ENCODE results near the gene HMSD. TPM values are rescaled to one million over a fixed set of nuclear protein-coding genes. Genes with fewer than 3 reads are reported as not detected.

HMSD gene
- total and polyA plus RNA-seq, 2 experiments from 2014 or later = 2.6 to 25.1 TPM

DNA sequence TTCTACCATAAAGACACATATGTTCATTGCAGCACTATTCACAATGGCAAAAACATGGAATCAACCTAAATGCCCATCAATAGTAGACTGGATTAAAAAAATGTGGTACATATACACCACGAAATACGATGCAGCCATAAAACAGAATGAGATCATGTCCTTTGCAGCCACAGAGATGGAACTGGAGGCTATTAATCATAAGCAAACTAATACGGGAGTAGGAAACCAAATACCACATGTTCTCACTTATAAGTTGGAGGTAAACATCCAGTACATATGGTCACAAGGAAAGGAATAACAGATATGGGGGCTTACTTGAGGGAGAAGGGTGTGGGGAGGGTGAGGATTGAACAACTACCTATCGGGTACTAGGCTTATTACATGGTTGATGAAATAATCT, 7.7 kb downstream of the HMSD start:
- no peak overlapping the region for H3K27ac Mint-ChIP-seq
- ATAC-seq (no peak), DNase-seq (ENCODE audit: low spot score) (no peak)
- TF ChIP-seq, protein P1, sequence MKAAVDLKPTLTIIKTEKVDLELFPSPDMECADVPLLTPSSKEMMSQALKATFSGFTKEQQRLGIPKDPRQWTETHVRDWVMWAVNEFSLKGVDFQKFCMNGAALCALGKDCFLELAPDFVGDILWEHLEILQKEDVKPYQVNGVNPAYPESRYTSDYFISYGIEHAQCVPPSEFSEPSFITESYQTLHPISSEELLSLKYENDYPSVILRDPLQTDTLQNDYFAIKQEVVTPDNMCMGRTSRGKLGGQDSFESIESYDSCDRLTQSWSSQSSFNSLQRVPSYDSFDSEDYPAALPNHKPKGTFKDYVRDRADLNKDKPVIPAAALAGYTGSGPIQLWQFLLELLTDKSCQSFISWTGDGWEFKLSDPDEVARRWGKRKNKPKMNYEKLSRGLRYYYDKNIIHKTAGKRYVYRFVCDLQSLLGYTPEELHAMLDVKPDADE (IDR thresholded peaks at IDR 0.05) = no peak
- TF ChIP-seq STAT1 (IDR thresholded peaks at IDR 0.05; ENCODE audit: unreplicated experiment) (no peak), EZH2 (IDR thresholded peaks at IDR 0.05; ENCODE audit: low read depth, unreplicated experiment) (no peak), ZNF331 (CRISPR knock-in tag; IDR thresholded peaks at IDR 0.05; ENCODE audit: low read depth) (no peak), POLR2AphosphoS5 (IDR thresholded peaks at IDR 0.05; ENCODE audit: low read depth) (no peak), EZH2phosphoT487 (IDR thresholded peaks at IDR 0.05; ENCODE audit: unreplicated experiment) (no peak), CREB1 (CRISPR knock-in tag; IDR thresholded peaks at IDR 0.05; ENCODE audit: low read depth) (no peak), NANOG (IDR thresholded peaks at IDR 0.05; ENCODE audit: borderline replicate concordance) (no peak), JUNB (IDR thresholded peaks at IDR 0.05; ENCODE audit: unreplicated experiment) (no peak), ZNF114 (CRISPR knock-in tag; IDR thresholded peaks at IDR 0.05) (no peak)
- TF ChIP-seq, protein P2, sequence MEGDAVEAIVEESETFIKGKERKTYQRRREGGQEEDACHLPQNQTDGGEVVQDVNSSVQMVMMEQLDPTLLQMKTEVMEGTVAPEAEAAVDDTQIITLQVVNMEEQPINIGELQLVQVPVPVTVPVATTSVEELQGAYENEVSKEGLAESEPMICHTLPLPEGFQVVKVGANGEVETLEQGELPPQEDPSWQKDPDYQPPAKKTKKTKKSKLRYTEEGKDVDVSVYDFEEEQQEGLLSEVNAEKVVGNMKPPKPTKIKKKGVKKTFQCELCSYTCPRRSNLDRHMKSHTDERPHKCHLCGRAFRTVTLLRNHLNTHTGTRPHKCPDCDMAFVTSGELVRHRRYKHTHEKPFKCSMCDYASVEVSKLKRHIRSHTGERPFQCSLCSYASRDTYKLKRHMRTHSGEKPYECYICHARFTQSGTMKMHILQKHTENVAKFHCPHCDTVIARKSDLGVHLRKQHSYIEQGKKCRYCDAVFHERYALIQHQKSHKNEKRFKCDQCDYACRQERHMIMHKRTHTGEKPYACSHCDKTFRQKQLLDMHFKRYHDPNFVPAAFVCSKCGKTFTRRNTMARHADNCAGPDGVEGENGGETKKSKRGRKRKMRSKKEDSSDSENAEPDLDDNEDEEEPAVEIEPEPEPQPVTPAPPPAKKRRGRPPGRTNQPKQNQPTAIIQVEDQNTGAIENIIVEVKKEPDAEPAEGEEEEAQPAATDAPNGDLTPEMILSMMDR (conservative IDR thresholded peaks at IDR 0.05; ENCODE audit: low read depth in 2 of 2) = no peak
- TF ChIP-seq, protein P3, sequence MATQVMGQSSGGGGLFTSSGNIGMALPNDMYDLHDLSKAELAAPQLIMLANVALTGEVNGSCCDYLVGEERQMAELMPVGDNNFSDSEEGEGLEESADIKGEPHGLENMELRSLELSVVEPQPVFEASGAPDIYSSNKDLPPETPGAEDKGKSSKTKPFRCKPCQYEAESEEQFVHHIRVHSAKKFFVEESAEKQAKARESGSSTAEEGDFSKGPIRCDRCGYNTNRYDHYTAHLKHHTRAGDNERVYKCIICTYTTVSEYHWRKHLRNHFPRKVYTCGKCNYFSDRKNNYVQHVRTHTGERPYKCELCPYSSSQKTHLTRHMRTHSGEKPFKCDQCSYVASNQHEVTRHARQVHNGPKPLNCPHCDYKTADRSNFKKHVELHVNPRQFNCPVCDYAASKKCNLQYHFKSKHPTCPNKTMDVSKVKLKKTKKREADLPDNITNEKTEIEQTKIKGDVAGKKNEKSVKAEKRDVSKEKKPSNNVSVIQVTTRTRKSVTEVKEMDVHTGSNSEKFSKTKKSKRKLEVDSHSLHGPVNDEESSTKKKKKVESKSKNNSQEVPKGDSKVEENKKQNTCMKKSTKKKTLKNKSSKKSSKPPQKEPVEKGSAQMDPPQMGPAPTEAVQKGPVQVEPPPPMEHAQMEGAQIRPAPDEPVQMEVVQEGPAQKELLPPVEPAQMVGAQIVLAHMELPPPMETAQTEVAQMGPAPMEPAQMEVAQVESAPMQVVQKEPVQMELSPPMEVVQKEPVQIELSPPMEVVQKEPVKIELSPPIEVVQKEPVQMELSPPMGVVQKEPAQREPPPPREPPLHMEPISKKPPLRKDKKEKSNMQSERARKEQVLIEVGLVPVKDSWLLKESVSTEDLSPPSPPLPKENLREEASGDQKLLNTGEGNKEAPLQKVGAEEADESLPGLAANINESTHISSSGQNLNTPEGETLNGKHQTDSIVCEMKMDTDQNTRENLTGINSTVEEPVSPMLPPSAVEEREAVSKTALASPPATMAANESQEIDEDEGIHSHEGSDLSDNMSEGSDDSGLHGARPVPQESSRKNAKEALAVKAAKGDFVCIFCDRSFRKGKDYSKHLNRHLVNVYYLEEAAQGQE (IDR thresholded peaks at IDR 0.05; ENCODE audit: unreplicated experiment) = no peak
- TF ChIP-seq, protein P4, sequence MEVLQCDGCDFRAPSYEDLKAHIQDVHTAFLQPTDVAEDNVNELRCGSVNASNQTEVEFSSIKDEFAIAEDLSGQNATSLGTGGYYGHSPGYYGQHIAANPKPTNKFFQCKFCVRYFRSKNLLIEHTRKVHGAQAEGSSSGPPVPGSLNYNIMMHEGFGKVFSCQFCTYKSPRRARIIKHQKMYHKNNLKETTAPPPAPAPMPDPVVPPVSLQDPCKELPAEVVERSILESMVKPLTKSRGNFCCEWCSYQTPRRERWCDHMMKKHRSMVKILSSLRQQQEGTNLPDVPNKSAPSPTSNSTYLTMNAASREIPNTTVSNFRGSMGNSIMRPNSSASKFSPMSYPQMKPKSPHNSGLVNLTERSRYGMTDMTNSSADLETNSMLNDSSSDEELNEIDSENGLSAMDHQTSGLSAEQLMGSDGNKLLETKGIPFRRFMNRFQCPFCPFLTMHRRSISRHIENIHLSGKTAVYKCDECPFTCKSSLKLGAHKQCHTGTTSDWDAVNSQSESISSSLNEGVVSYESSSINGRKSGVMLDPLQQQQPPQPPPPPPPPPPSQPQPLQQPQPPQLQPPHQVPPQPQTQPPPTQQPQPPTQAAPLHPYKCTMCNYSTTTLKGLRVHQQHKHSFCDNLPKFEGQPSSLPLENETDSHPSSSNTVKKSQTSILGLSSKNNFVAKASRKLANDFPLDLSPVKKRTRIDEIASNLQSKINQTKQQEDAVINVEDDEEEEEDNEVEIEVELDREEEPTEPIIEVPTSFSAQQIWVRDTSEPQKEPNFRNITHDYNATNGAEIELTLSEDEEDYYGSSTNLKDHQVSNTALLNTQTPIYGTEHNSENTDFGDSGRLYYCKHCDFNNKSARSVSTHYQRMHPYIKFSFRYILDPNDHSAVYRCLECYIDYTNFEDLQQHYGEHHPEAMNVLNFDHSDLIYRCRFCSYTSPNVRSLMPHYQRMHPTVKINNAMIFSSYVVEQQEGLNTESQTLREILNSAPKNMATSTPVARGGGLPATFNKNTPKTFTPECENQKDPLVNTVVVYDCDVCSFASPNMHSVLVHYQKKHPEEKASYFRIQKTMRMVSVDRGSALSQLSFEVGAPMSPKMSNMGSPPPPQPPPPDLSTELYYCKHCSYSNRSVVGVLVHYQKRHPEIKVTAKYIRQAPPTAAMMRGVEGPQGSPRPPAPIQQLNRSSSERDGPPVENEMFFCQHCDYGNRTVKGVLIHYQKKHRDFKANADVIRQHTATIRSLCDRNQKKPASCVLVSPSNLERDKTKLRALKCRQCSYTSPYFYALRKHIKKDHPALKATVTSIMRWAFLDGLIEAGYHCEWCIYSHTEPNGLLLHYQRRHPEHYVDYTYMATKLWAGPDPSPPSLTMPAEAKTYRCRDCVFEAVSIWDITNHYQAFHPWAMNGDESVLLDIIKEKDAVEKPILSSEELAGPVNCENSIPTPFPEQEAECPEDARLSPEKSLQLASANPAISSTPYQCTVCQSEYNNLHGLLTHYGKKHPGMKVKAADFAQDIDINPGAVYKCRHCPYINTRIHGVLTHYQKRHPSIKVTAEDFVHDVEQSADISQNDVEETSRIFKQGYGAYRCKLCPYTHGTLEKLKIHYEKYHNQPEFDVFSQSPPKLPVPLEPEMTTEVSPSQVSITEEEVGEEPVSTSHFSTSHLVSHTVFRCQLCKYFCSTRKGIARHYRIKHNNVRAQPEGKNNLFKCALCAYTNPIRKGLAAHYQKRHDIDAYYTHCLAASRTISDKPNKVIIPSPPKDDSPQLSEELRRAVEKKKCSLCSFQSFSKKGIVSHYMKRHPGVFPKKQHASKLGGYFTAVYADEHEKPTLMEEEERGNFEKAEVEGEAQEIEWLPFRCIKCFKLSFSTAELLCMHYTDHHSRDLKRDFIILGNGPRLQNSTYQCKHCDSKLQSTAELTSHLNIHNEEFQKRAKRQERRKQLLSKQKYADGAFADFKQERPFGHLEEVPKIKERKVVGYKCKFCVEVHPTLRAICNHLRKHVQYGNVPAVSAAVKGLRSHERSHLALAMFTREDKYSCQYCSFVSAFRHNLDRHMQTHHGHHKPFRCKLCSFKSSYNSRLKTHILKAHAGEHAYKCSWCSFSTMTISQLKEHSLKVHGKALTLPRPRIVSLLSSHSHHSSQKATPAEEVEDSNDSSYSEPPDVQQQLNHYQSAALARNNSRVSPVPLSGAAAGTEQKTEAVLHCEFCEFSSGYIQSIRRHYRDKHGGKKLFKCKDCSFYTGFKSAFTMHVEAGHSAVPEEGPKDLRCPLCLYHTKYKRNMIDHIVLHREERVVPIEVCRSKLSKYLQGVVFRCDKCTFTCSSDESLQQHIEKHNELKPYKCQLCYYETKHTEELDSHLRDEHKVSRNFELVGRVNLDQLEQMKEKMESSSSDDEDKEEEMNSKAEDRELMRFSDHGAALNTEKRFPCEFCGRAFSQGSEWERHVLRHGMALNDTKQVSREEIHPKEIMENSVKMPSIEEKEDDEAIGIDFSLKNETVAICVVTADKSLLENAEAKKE (CRISPR knock-in tag; IDR thresholded peaks at IDR 0.05) = no peak
- H3K27ac ChIP-seq (ENCODE audit: low read depth) = no peak overlapping the region
- H3K9me3 Mint-ChIP-seq = no peaks in the 10 kb centered on the region
- no peak overlapping the region for H3K4me3 ChIP-seq
- H2AFZ ChIP-seq = no peak overlapping the region
- H3K9me2 ChIP-seq (ENCODE audit: insufficient read depth) = no peaks in the 10 kb centered on the region
- H3K79me2 ChIP-seq (replicated peaks; ENCODE audit: insufficient read depth) = no peaks in the 10 kb centered on the region
- H3K27me3 ChIP-seq (ENCODE audit: insufficient read depth) = no peaks in the 10 kb centered on the region
- no peaks in the 10 kb centered on the region for H3K4me1 ChIP-seq (ENCODE audit: insufficient read depth)
- H3F3A ChIP-seq (replicated peaks; ENCODE audit: low read depth) = no peaks in the 10 kb centered on the region
- H3K36me3 ChIP-seq (ENCODE audit: insufficient read depth) = no peaks in the 10 kb centered on the region
- no peaks in the 10 kb centered on the region for H3K4me1 Mint-ChIP-seq
- peaks cover 3% of the 10 kb centered on the region for H3K27me3 Mint-ChIP-seq (ENCODE audit: insufficient read depth, low read depth, poor library complexity)
- H4K20me1 ChIP-seq (replicated peaks; ENCODE audit: insufficient read depth) = no peaks in the 10 kb centered on the region
- no peak overlapping the region for H3K4me3 Mint-ChIP-seq
- no peak overlapping the region for H3K4me2 ChIP-seq
- no peaks in the 10 kb centered on the region for H3K36me3 Mint-ChIP-seq (ENCODE audit: low read depth)
